ENCODE measurements around the gene SLC2A9.

- TF ChIP-seq, protein P1, sequence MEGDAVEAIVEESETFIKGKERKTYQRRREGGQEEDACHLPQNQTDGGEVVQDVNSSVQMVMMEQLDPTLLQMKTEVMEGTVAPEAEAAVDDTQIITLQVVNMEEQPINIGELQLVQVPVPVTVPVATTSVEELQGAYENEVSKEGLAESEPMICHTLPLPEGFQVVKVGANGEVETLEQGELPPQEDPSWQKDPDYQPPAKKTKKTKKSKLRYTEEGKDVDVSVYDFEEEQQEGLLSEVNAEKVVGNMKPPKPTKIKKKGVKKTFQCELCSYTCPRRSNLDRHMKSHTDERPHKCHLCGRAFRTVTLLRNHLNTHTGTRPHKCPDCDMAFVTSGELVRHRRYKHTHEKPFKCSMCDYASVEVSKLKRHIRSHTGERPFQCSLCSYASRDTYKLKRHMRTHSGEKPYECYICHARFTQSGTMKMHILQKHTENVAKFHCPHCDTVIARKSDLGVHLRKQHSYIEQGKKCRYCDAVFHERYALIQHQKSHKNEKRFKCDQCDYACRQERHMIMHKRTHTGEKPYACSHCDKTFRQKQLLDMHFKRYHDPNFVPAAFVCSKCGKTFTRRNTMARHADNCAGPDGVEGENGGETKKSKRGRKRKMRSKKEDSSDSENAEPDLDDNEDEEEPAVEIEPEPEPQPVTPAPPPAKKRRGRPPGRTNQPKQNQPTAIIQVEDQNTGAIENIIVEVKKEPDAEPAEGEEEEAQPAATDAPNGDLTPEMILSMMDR (IDR thresholded peaks at IDR 0.05) = no peak
- TF ChIP-seq POLR2A (IDR thresholded peaks at IDR 0.05) = no peak
Measured at GRCh38 chr4:9808077-9808476, 213.2 kb downstream of the SLC2A9 start.
